ENCODE measurements around the gene MED22.
A peak's percentile ranks its signal among the peaks of the same experiment; 100 is the strongest.
"Not testable (repeated sequence)": the region's sequence is repeated elsewhere in the genome, so short reads cannot be mapped to it uniquely, and the experiment has no call there.

The MED22 gene

GRCh38 chr9:133334888-133335287 is 13.0 kb downstream of the MED22 start:
- DNase-seq (ENCODE audit: low spot score), result not testable (repeated sequence)

- DNase-seq (ENCODE audit: low spot score), result no peak
These were observed 13.8 kb downstream of the MED22 start for GRCh38 chr9:133334161-133334560.

GRCh38 chr9:133333566-133333965 is 14.4 kb downstream of the MED22 start:
- DNase-seq (ENCODE audit: low spot score), result no peak

DNA sequence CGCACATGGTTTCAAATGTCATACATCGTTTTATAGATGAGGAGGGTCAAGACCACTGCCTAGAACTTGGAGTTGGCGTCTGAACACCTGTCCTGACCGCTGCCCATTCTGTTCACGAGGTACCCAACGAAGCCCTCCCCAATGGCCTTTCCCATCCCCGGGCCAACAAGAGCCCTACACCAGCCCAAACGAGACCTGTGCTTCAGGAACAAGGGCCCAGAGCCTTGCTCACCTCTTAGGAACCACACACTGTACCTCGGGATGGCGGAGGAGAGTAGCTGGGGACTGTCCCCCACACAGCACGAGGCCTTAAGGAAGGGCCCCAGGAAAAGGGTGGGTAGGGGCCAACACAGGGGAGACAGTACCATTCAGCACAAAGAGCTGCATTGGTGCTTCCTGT is 14.9 kb downstream of the MED22 start:
- DNase-seq (ENCODE audit: low spot score), result no peak

- no peak for DNase-seq (ENCODE audit: low spot score)
These were observed 15.6 kb downstream of the MED22 start for GRCh38 chr9:133332381-133332730.

- no peak for DNase-seq (ENCODE audit: low spot score)
These were observed 16.1 kb downstream of the MED22 start for GRCh38 chr9:133331641-133332380.

- DNase-seq (ENCODE audit: low spot score), result no peak
These were observed 16.7 kb downstream of the MED22 start for GRCh38 chr9:133331221-133331620.

GRCh38 chr9:133329306-133330156 is 18.4 kb downstream of the MED22 start:
- not testable (repeated sequence) for DNase-seq (ENCODE audit: low spot score)

DNA sequence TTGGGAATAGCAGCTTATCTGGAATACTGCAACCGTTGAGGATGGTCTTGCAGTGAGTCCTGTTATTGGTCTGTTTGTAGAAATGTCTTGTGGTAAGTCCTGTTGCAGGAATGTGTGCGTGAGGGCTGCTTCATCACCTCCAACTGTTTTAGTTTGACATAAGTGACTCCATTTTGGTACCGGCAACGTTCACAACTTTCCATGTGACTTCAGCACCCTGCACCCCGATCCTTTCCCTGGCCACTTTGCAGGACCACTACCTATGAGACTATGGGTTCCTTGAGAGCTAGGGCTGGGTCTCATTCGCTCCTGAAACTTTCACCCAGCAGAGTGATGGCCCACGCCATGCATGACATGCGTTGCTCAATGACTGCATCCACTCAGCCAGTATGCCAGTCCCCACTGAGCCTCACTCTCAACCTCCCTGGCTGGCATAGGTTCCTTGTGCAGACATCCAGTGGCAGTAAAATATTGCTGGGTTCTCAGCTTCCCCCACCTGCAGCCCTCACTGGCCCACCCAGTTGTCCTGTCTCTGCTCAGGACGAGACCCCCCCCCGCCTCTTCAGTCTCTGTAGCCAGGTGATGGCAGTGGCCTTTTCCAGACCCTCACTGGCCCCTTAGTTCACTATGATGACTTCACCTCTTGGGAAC is 20.0 kb downstream of the MED22 start:
- no peak for DNase-seq (ENCODE audit: low spot score)

DNA sequence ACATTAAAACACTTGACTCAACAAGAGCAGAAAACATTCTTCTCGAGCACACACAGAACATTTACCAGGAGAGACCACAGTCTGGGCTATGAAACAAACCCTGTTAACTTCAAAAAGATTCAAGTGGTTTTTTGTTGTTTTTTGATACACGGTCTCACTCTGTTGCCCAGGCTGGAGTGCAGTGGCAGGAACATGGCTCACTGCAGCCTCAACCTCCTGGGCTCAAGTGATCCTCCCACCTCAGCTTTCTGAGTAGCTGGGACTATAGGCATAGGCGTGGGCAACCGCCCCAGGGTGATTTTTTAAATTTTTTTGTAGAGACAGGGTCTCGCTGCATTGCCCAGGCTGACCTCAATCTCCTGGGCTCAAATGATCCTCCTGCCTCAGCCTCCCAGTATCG is 20.9 kb downstream of the MED22 start:
- not testable (repeated sequence) for DNase-seq (ENCODE audit: low spot score)

DNA sequence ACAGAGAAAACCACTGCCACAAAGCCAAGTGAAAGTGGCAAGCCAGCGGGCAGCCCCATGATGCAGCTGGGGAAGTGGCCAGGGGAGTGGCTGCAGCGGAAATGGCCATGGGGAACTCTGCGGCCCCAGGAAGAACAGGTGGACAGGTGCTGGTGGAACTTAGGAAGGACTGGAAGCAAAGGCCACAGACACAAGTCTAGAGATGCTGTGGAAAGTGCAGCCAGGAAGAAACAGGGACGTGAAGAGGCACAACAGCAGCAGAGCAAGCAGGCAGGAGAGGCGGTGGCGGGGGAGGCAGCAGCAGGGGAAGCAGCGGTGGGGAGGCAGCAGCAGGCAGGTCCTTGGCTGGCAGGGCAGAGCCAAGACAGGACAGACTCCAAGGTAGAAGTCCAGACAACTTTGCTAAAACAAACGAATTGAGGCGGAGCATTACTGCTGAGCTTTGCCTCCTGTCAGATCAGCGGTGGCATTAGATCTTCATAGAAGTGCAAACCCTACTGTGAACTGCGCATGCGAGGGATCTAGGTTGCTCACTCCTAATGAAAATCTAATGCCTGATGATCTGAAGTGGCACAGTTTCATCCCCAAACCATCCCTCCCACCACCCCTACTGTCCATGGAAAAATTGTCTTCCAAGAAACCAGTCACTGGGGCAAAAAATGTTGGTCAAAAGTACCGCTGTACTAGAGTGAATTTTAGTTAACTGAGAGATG is 23.8 kb downstream of the MED22 start:
- no peak for DNase-seq (ENCODE audit: low spot score)

- DNase-seq (ENCODE audit: low spot score), result no peak
These were observed 24.7 kb downstream of the MED22 start for GRCh38 chr9:133323211-133323610.

- DNase-seq (ENCODE audit: low spot score), result no peak
These were observed 25.2 kb downstream of the MED22 start for GRCh38 chr9:133322701-133323100.

GRCh38 chr9:133321411-133321935 is 26.5 kb downstream of the MED22 start:
- DNase-seq (ENCODE audit: low spot score), result no peak

GRCh38 chr9:133320421-133320881 is 27.5 kb downstream of the MED22 start:
- no peak for DNase-seq (ENCODE audit: low spot score)

- not testable (repeated sequence) for DNase-seq (ENCODE audit: low spot score)
These were observed 30.4 kb downstream of the MED22 start for GRCh38 chr9:133317551-133317950.

DNA sequence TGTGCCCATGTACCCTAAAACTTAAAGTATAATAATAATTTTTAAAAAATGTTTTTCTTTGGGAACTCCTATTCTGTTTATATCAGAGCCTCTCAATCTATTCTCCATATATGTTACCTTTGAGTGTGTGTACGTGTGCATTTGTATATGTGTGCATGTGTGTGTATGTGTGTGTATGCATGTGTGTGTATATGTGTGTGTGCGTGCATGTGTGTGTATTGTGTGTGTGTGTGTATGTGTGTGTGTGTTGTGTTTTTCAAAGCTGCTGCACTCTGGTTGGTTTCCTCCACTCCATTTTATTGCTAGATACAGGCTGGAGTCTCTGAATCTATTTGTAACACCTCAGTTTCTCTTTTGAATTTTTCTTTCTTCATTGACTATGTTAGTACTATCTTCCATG is 31.9 kb downstream of the MED22 start:
- DNase-seq (ENCODE audit: low spot score), result no peak

DNA sequence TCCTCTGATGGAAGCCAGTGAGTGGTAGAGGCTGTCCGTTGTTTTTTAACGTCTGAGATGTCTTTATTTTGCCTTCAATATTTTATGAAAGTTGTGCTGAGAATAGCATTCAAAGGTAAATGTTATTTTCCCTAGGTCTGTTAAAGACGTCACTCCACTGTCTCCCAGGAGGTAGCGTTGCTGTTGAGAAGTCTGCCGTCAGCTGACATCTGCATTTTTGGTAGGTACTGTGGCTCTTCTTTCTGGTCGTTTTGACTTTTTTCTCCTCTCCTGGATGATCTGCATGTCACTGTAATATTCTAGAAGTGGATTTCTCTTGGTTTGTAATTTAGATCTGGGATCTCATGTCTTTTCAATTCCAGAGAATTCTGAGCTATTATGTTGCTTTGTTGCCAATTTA is 38.3 kb downstream of the MED22 start:
- DNase-seq (ENCODE audit: low spot score), result no peak

DNA sequence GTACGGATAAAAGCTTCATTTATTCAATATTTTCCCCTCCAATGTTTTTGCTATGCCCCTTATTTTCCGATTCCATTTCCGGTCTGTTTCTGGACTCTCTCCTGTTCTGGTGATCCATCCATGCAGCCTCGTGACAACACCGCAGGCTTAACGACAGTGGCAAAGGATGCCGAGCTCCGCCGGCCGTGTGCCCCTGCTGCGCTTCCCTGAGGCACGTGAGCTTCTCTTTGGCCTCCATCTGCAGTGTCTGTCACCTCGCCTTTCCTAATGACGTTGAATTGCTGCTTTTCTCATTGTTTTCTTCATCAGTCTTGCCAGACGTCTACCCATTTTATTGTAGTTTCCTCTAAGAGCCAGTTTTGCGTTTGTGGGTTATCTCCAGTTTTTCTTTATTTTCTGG is 40.6 kb downstream of the MED22 start:
- no peak for DNase-seq (ENCODE audit: low spot score)

- DNase-seq (ENCODE audit: low spot score), result peak; percentile 72
These were observed 41.4 kb downstream of the MED22 start for GRCh38 chr9:133306242-133307204.

DNA sequence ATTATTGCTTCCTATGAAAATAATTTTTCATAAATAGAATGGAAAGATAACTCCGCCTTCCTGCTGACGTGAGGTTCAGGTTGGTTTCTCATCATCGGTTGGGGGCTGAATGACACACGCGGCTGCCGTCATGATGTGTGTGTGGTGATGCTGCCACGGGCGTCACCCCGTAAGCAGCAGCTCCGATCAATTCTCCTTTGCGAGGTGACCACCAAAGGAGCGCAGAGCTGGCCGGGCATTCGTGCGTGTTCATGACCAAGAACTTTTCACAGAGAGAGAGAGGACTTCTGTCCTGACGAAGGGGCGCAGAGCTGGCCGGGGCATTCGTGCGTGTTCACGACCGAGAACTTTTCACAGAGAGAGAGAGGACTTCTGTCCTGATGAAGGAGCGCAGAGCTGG is 42.2 kb downstream of the MED22 start:
- DNase-seq (ENCODE audit: low spot score), result no peak
